SU-DHL-6 (cell line): ENCODE results near the gene CEP44.

Source experiments
- CTCF ChIP-seq: fragments of 200-600 bp; sonication (generic); IDR thresholded peaks from one replicate; pipeline ENCODE4 v1.5.1; 2017; ENCODE audit warnings: antibody characterized with exemption, mild to moderate bottlenecking, low read length, moderate library complexity; ENCODE audit not compliant: insufficient read depth, poor library complexity, severe bottlenecking
- EZH2phosphoT487 ChIP-seq: fragments of 200-600 bp; sonication (generic), shearing (Covaris generic); conservative IDR thresholded peaks from 2 replicates; pipeline ENCODE4 v1.6.1; 2018; ENCODE audit warnings: mild to moderate bottlenecking, antibody characterized with exemption, low read length, moderate library complexity, mixed read lengths

GRCh38 chr4:174241162-174241561 is 42.5 kb upstream of the CEP44 start:
- TF ChIP-seq CTCF = no peak
- TF ChIP-seq EZH2phosphoT487 = no peak
